OCI-LY7 (cell line): ENCODE measurements around the gene PRSS48. TPM values are rescaled to one million over a fixed set of nuclear protein-coding genes. Genes with fewer than 3 reads are reported as not detected.

Source experiments
- BruUV-seq: library from RNA; stranded (reverse); fragments of 400-500 nt; replicated peaks from 2 replicates; lab custom pipeline; 2021; lab: Mats Ljungman, UMichigan
- CTCF ChIA-PET: fragments of 300-600 bp; sonication (Branson Sonifier 250); formaldehyde crosslinking; loops from one replicate; lab custom pipeline; 2022; ENCODE audit warnings: antibody characterized with exemption; ENCODE audit not compliant: unreplicated experiment; lab: Charles Lee
- POLR2A ChIA-PET: fragments of 300-600 bp; sonication (Branson Sonifier 250); formaldehyde crosslinking; loops from one replicate; lab custom pipeline; 2022; ENCODE audit warnings: antibody characterized with exemption; lab: Charles Lee
- DNase-seq: peaks from one replicate; pipeline ENCODE4 v3.0.0-alpha.2; 2015; ENCODE audit warnings: low spot score
- H2AFZ ChIP-seq: fragments of 200-600 bp; sonication (generic), shearing (Covaris generic); 2 replicates; pipeline ENCODE4 v1.6.1; 2014; ENCODE audit warnings: mild to moderate bottlenecking, antibody characterized with exemption, low read length, moderate library complexity
- H3K27ac ChIP-seq: fragments of 200-600 bp; sonication (generic); 2 replicates; pipeline ENCODE4 v1.5.1; 2014; ENCODE audit warnings: mixed run types, low read depth, mild to moderate bottlenecking, moderate library complexity, low read length, inconsistent platforms; ENCODE audit not compliant: poor library complexity, severe bottlenecking
- H3K36me3 ChIP-seq: fragments of 200-600 bp; sonication (generic); 2 replicates; pipeline ENCODE4 v1.6.1; 2014; ENCODE audit warnings: mild to moderate bottlenecking, antibody characterized with exemption, low read length, moderate library complexity, mixed read lengths; ENCODE audit not compliant: insufficient read depth
- H3K4me1 ChIP-seq: fragments of 200-600 bp; sonication (generic); 2 replicates; pipeline ENCODE4 v1.5.1; 2014; ENCODE audit warnings: mild to moderate bottlenecking, low read length; ENCODE audit not compliant: insufficient read depth, poor library complexity, severe bottlenecking
- H3K4me2 ChIP-seq: fragments of 200-600 bp; sonication (generic); 2 replicates; pipeline ENCODE4 v1.6.1; 2014; ENCODE audit warnings: mild to moderate bottlenecking, low read length
- H3K4me3 ChIP-seq: fragments of 200-600 bp; sonication (generic); 2 replicates; pipeline ENCODE4 v1.5.1; 2014; ENCODE audit warnings: mild to moderate bottlenecking, low read depth, low read length; ENCODE audit not compliant: poor library complexity, severe bottlenecking
- H3K79me2 ChIP-seq: fragments of 200-600 bp; sonication (generic); 2 replicates; pipeline ENCODE4 v1.6.1; 2016; ENCODE audit warnings: low read depth, mild to moderate bottlenecking, low read length, moderate library complexity, mixed read lengths; ENCODE audit not compliant: insufficient read depth
- H3K9me2 ChIP-seq: fragments of 200-600 bp; sonication (generic); 2 replicates; pipeline ENCODE4 v1.6.1; 2016; ENCODE audit warnings: mild to moderate bottlenecking, low read length, mixed read lengths; ENCODE audit not compliant: insufficient read depth
- H3K9me3 ChIP-seq: fragments of 200-600 bp; sonication (generic); 2 replicates; pipeline ENCODE4 v1.6.1; 2014; ENCODE audit warnings: mild to moderate bottlenecking, mixed run types, low read length, mixed read lengths
- H4K20me1 ChIP-seq: fragments of 200-600 bp; sonication (generic); 2 replicates; pipeline ENCODE4 v1.6.1; 2014; ENCODE audit warnings: mild to moderate bottlenecking, antibody characterized with exemption, low read length, moderate library complexity, mixed read lengths; ENCODE audit not compliant: insufficient read depth
- CTCF ChIP-seq: fragments of 200-600 bp; sonication (generic); conservative IDR thresholded peaks from 2 replicates; pipeline ENCODE4 v1.5.1; 2014; ENCODE audit warnings: mild to moderate bottlenecking, antibody characterized with exemption, low read length, moderate library complexity, mixed read lengths
- EZH2phosphoT487 ChIP-seq: fragments of 200-600 bp; sonication (generic); IDR thresholded peaks from 2 replicates; pipeline ENCODE4 v1.6.1; 2018; ENCODE audit warnings: low read depth, borderline replicate concordance, mild to moderate bottlenecking, mixed run types, antibody characterized with exemption, low read length, moderate library complexity, mixed read lengths
- intact Hi-C: fragments of 100-400 bp; cut with micrococcal nuclease; formaldehyde crosslinking; loops from one replicate; pipeline ENCODE4 v1.10.0; 2022; ENCODE audit not compliant: unreplicated experiment
- total RNA-seq, 2 experiments: library from RNA; depleted of rRNA in 1 of 2; stranded (reverse); fragments of >200 nt in 1 of 2; shearing (Covaris generic) in 1 of 2; gene quantifications; 2 replicates each; pipeline ENCODE4 v1.2.3, GENCODE V29; 2014 to 2022

PRSS48 gene
- total RNA-seq, 2 experiments from 2014 or later = not detected

GRCh38 chr4:151263455-151263854, 13.5 kb upstream of the PRSS48 start:
- ChIA-PET CTCF (interaction anchor here (0.5 kb wide), 1 partner anchor 93 kb away, joined by 3 read pairs; no protein-coding TSS in a partner anchor), POLR2A (interaction anchor here (0.6 kb wide), 1 partner anchor 35 kb away, joined by 3 read pairs; no protein-coding TSS in a partner anchor)
- Histone ChIP-seq H3K27ac (no peak overlapping the region), H3K9me2 (no peaks in the 10 kb centered on the region), H3K4me2 (no peak overlapping the region), H3K4me1 (no peaks in the 10 kb centered on the region), H2AFZ (no peak overlapping the region), H4K20me1 (no peaks in the 10 kb centered on the region), H3K79me2 (no peaks in the 10 kb centered on the region), H3K9me3 (no peaks in the 10 kb centered on the region), H3K36me3 (no peaks in the 10 kb centered on the region), H3K4me3 (no peak overlapping the region)
- TF ChIP-seq CTCF = no peak
- no peak for TF ChIP-seq EZH2phosphoT487
- no peak for DNase-seq
- intact Hi-C loops = no loop called here
- BruUV-seq = no TSS peak

GRCh38 chr4:151266497-151266896, 10.5 kb upstream of the PRSS48 start:
- Histone ChIP-seq H3K4me3 (no peak overlapping the region), H3K9me3 (no peaks in the 10 kb centered on the region), H3K4me1 (no peaks in the 10 kb centered on the region), H3K4me2 (no peak overlapping the region), H3K9me2 (no peaks in the 10 kb centered on the region), H4K20me1 (no peaks in the 10 kb centered on the region), H3K79me2 (no peaks in the 10 kb centered on the region), H2AFZ (no peak overlapping the region), H3K36me3 (no peaks in the 10 kb centered on the region), H3K27ac (no peak overlapping the region)
- no peak for DNase-seq
- ChIA-PET POLR2A (interaction anchor here (0.6 to 0.9 kb wide), 5 partner anchors 8 to 982 kb away, joined by 3 to 6 read pairs (median 3); no protein-coding TSS in a partner anchor), CTCF (no interaction called here)
- TF ChIP-seq CTCF = no peak
- TF ChIP-seq EZH2phosphoT487 = no peak
- intact Hi-C loops = no loop called here
- no TSS peak for BruUV-seq

- no peaks in the 10 kb centered on the region for H3K4me1 ChIP-seq
- intact Hi-C loops = no loop called here
- no peaks in the 10 kb centered on the region for H3K36me3 ChIP-seq
- H3K27ac ChIP-seq = no peak overlapping the region
- no peaks in the 10 kb centered on the region for H3K9me2 ChIP-seq
- no peak for DNase-seq
- H3K4me2 ChIP-seq = no peak overlapping the region
- H3K4me3 ChIP-seq = no peak overlapping the region
- H2AFZ ChIP-seq = no peak overlapping the region
- no peaks in the 10 kb centered on the region for H3K79me2 ChIP-seq
- ChIA-PET CTCF (no interaction called here), POLR2A (interaction anchor here (0.6 to 0.8 kb wide), 2 partner anchors 8 to 27 kb away, joined by 3 to 6 read pairs; no protein-coding TSS in a partner anchor)
- H3K9me3 ChIP-seq = no peaks in the 10 kb centered on the region
- no TSS peak for BruUV-seq
- TF ChIP-seq EZH2phosphoT487 = no peak
- TF ChIP-seq CTCF = no peak
- no peaks in the 10 kb centered on the region for H4K20me1 ChIP-seq
These were observed 9.9 kb upstream of the PRSS48 start for GRCh38 chr4:151267104-151267503.
